Aorta (tissue), 5 donors: Measurements from ENCODE around the gene ZBED5. TPM values are rescaled to one million over a fixed set of nuclear protein-coding genes. Genes with fewer than 3 reads are reported as not detected.
A peak's percentile ranks its signal among the peaks of the same experiment; 100 is the strongest.

Experiments used
- ATAC-seq: fragments of 200-7000 bp; cut with Tn5 transposase; one replicate; pipeline ENCODE4 v1.9.1; 2022; ENCODE audit warnings: moderate library complexity; ENCODE audit not compliant: low FRiP score
- DNase-seq, 2 donors: peaks; one replicate each; pipeline ENCODE4 v3.0.0-alpha.2; 2020
- H3K27ac ChIP-seq, 2 donors: one replicate each; pipeline ENCODE4 v1.5.1; 2013; ENCODE audit warnings: low read length in 2 of 2, mild to moderate bottlenecking in 2 of 2, moderate library complexity in 2 of 2, control low read depth in 1 of 2, inconsistent platforms in 1 of 2, low read depth in 1 of 2
- H3K27me3 ChIP-seq, 2 donors: one replicate each; pipeline ENCODE4 v1.6.1; 2013; ENCODE audit warnings: control low read depth in 1 of 2, low read length in 1 of 2, mild to moderate bottlenecking in 1 of 2, moderate library complexity in 1 of 2; ENCODE audit not compliant: insufficient read depth in 2 of 2, control insufficient read depth in 1 of 2
- H3K36me3 ChIP-seq, 2 donors: one replicate each; pipeline ENCODE4 v1.6.1; 2013; ENCODE audit warnings: control low read depth in 1 of 2, low read length in 1 of 2, mild to moderate bottlenecking in 1 of 2; ENCODE audit not compliant: insufficient read depth in 2 of 2, control insufficient read depth in 1 of 2
- H3K4me1 ChIP-seq, 2 donors: one replicate each; pipeline ENCODE4 v1.6.1; 2013; ENCODE audit warnings: low read length in 2 of 2, control low read depth in 1 of 2, mild to moderate bottlenecking in 1 of 2, moderate library complexity in 1 of 2; ENCODE audit not compliant: insufficient read depth in 2 of 2, control insufficient read depth in 1 of 2
- H3K4me3 ChIP-seq, 2 donors: one replicate each; pipeline ENCODE4 v1.5.1; 2013; ENCODE audit warnings: low read length in 2 of 2, control low read depth in 1 of 2, mild to moderate bottlenecking in 1 of 2
- H3K9me3 ChIP-seq: one replicate; pipeline ENCODE4 v1.6.1; 2013; ENCODE audit warnings: mild to moderate bottlenecking, low read length; ENCODE audit not compliant: control insufficient read depth
- WGBS, 2 donors: extraction: QIAGEN DNeasy Blood & Tissue Kit; methylation state at CpG; one replicate each; pipeline ENCODE4 v1.1.7; 2013; 5-methylcytosine and 5-hydroxymethylcytosine counted together
- intact Hi-C, 2 donors: fragments of 100-400 bp; cut with DNase I; formaldehyde crosslinking; loops; one replicate each; pipeline versions ENCODE4 v1.14.2 to v1.15.0; 2022
- polyA plus RNA-seq, 2 donors: library from polyadenylated mRNA; stranded (reverse); fragments of 200-250 nt; gene quantifications; one replicate each; pipeline ENCODE4 v1.2.3, GENCODE V29; 2013
- total RNA-seq, 2 donors: library from RNA; stranded (reverse); fragmentation: NEBNext Ultra II Directional; extraction: Animal tissue kit (Norgen Biotek cat#: 25700); gene quantifications; one replicate each; pipeline ENCODE4 v1.2.1, GENCODE V29; 2021
- donor health status: healthy with polysubstance abuse.
- donor health status: Bipolar disorder and iron deficiency.
- donor health status: DM: no; HTN: no; CAD: no.
- donor health status: DM: no; HTN: no; CAD: no.
- donor health status: DM: yes; HTN: yes; CAD: no.

Gene ZBED5
- total and polyA plus RNA-seq, 4 donors: 16.5 to 63.8 (median 53.6) TPM

GRCh38 chr11:10808553-10809372 is 49.1 kb downstream of the ZBED5 start, which contains the start of gene EIF4G2:
Gene EIF4G2, minus strand, starts transcription at chr11:10808926.
- ATAC-seq: peak; percentile 98
- peak; percentile 99 for DNase-seq

GRCh38 chr11:10808235-10808552 is 49.7 kb downstream of the ZBED5 start:
- 0% methylated on average over 35 to 36 of the region's 36 CpGs for WGBS, 2 donors
- peak overlapping the region; percentile 88 to 94 for H3K4me3 ChIP-seq
- peak overlapping the region; percentile 65 to 95 for H3K27ac ChIP-seq
- H3K27me3 ChIP-seq: no peaks in the 10 kb centered on the region
- intact Hi-C loops: loop anchor here (1.0 to 5.0 kb wide), 3 partner anchors 49 to 123 kb away; partner anchors contain the start of gene ZBED5 (in 2 of the 2)
- peaks cover 10 to 11% of the 10 kb centered on the region in 2 donors for H3K36me3 ChIP-seq
- H3K4me1 ChIP-seq: no peaks in the 10 kb centered on the region
- no peak for DNase-seq
- no peaks in the 10 kb centered on the region for H3K9me3 ChIP-seq
- ATAC-seq: peak; percentile 61

More at GRCh38 chr11:10808553-10809372, 49.1 kb downstream of the ZBED5 start, which contains the start of gene EIF4G2:
- Histone ChIP-seq H3K4me1 (no peaks in the 10 kb centered on the region), H3K36me3 (peaks cover 6 to 9% of the 10 kb centered on the region in 2 donors), H3K27ac (peak within 1 kb of the TSS; percentile 72 to 95), H3K9me3 (no peaks in the 10 kb centered on the region), H3K4me3 (peak within 1 kb of the TSS; percentile 88 to 94), H3K27me3 (no peaks in the 10 kb centered on the region)
- 0% methylated on average over 57 to 65 of the region's 65 CpGs for WGBS, 2 donors
- intact Hi-C loops: loop anchor here (1.0 to 5.0 kb wide), 3 partner anchors 49 to 123 kb away; partner anchors contain the start of gene ZBED5 (in 2 of the 2)

- ATAC-seq (peak; percentile 52), DNase-seq (peak; percentile 83 to 84)
- Histone ChIP-seq H3K9me3 (no peaks in the 10 kb centered on the region), H3K4me1 (no peaks in the 10 kb centered on the region), H3K27me3 (no peaks in the 10 kb centered on the region), H3K36me3 (peaks cover 10 to 15% of the 10 kb centered on the region in 2 donors), H3K4me3 (peak overlapping the region; percentile 88 to 94), H3K27ac (peak overlapping the region; percentile 65 to 95)
- WGBS, 2 donors: 0% methylated on average over 31 to 39 of the region's 39 CpGs
- intact Hi-C loops: loop anchor here (1.0 to 5.0 kb wide), 4 partner anchors 50 to 124 kb away; partner anchors contain the start of gene ZBED5 (in 2 of the 2)
Measured at GRCh38 chr11:10807493-10808234, 50.2 kb downstream of the ZBED5 start.

- intact Hi-C loops: loop anchor here in 1 of 2 donors (2.0 to 5.0 kb wide), 2 partner anchors 51 to 125 kb away; partner anchors contain the start of gene ZBED5
- ATAC-seq (no peak), DNase-seq (no peak)
- 79 to 84% methylated on average over 4 of the region's 4 CpGs for WGBS, 2 donors
- peaks cover 16 to 21% of the 10 kb centered on the region in 2 donors for H3K36me3 ChIP-seq
- no peaks in the 10 kb centered on the region for H3K4me1 ChIP-seq
- H3K27ac ChIP-seq: no peak overlapping the region
- no peaks in the 10 kb centered on the region for H3K27me3 ChIP-seq
- no peak overlapping the region for H3K4me3 ChIP-seq
- no peaks in the 10 kb centered on the region for H3K9me3 ChIP-seq
Measured at GRCh38 chr11:10806206-10806605, 51.6 kb downstream of the ZBED5 start.

GRCh38 chr11:10805741-10806140 is 52.1 kb downstream of the ZBED5 start:
- Histone ChIP-seq H3K27me3 (no peaks in the 10 kb centered on the region), H3K36me3 (peaks cover 17 to 21% of the 10 kb centered on the region in 2 donors), H3K9me3 (no peaks in the 10 kb centered on the region), H3K27ac (no peak overlapping the region), H3K4me3 (no peak overlapping the region), H3K4me1 (no peaks in the 10 kb centered on the region)
- intact Hi-C loops: loop anchor here in 1 of 2 donors (2.0 to 5.0 kb wide), 2 partner anchors 52 to 125 kb away; partner anchors contain the start of gene ZBED5
- no peak for DNase-seq
- ATAC-seq: no peak
- 78 to 79% methylated on average over 8 of the region's 8 CpGs for whole genome bisulfite sequencing, 2 donors

GRCh38 chr11:10803676-10804075 is 54.2 kb downstream of the ZBED5 start:
- H3K9me3 ChIP-seq: no peaks in the 10 kb centered on the region
- peaks cover 21 to 29% of the 10 kb centered on the region in 2 donors for H3K36me3 ChIP-seq
- no peak for ATAC-seq
- H3K4me1 ChIP-seq: no peaks in the 10 kb centered on the region
- intact Hi-C loops: loop anchor here in 1 of 2 donors (5.0 kb wide), 1 partner anchor 999 kb away; no protein-coding TSS in a partner anchor
- 72 to 78% methylated on average over 6 of the region's 6 CpGs for WGBS, 2 donors
- H3K4me3 ChIP-seq: no peak overlapping the region
- no peak overlapping the region for H3K27ac ChIP-seq
- DNase-seq: no peak
- no peaks in the 10 kb centered on the region for H3K27me3 ChIP-seq

Other genes with a start within 250 kb of the ZBED5 start
- gene IRAG1, start 164.3 kb downstream of the ZBED5 start, total RNA-seq: 100 to 1,000 TPM; 189 to 518 TPM
- gene IRAG1, start 164.3 kb downstream of the ZBED5 start, polyA plus RNA-seq: 100 to 1,000 TPM in 1 of 2 donors, 10 to 100 TPM in 1; 92.3 to 135 TPM
- 10 to 100 TPM; 29.7 to 32.2 TPM for gene CTR9, start 106.8 kb downstream of the ZBED5 start, total RNA-seq
- gene CTR9, start 106.8 kb downstream of the ZBED5 start, polyA plus RNA-seq: 10 to 100 TPM; 10.8 to 12.6 TPM
- gene EIF4G2, start 49.1 kb downstream of the ZBED5 start, total RNA-seq: 100 to 1,000 TPM; 615 to 752 TPM
- 100 to 1,000 TPM; 265 to 269 TPM for gene EIF4G2, start 49.1 kb downstream of the ZBED5 start, polyA plus RNA-seq